TTC549 (cell line): ENCODE data around the gene SYT6.

ENCODE experiments used
- FAIRE-seq: peaks from 2 replicates; lab custom pipeline; 2012; peaks lifted over from hg19 to GRCh38; lab: Jason Lieb, UNC

The SYT6 gene

GRCh38 chr1:114153261-114154145 lies at the start of gene SYT6:
SYT6 (minus strand) TSS chr1:114153869; CDS start chr1:114153772, 97 bp downstream.
- FAIRE-seq, result no peak

- FAIRE-seq, result no peak
These were observed 47.8 kb upstream of the SYT6 start for GRCh38 chr1:114201486-114201885.

- FAIRE-seq, result no peak
These were observed 45.4 kb upstream of the SYT6 start for GRCh38 chr1:114199017-114199594.

- FAIRE-seq, result no peak
These were observed 43.6 kb upstream of the SYT6 start for GRCh38 chr1:114196992-114197907.

- FAIRE-seq, result no peak
These were observed 42.1 kb upstream of the SYT6 start for GRCh38 chr1:114195819-114196218.

- no peak for FAIRE-seq
These were observed 38.7 kb upstream of the SYT6 start for GRCh38 chr1:114192328-114192727.

GRCh38 chr1:114189398-114189797 lies 35.7 kb upstream of the SYT6 start:
- no peak for FAIRE-seq

GRCh38 chr1:114181356-114181755 lies 27.7 kb upstream of the SYT6 start:
- FAIRE-seq, result no peak

- no peak for FAIRE-seq
These were observed 27.1 kb upstream of the SYT6 start for GRCh38 chr1:114180742-114181141.

- FAIRE-seq, result no peak
These were observed 25.3 kb upstream of the SYT6 start for GRCh38 chr1:114178936-114179335.

GRCh38 chr1:114177282-114177681 lies 23.6 kb upstream of the SYT6 start:
- FAIRE-seq, result no peak

GRCh38 chr1:114176366-114176765 lies 22.7 kb upstream of the SYT6 start:
- FAIRE-seq, result no peak

GRCh38 chr1:114173680-114174079 lies 20.0 kb upstream of the SYT6 start:
- no peak for FAIRE-seq

- no peak for FAIRE-seq
These were observed 15.8 kb upstream of the SYT6 start for GRCh38 chr1:114169509-114169908.

- FAIRE-seq, result no peak
These were observed 13.6 kb upstream of the SYT6 start for GRCh38 chr1:114167226-114167625.

- no peak for FAIRE-seq
These were observed 11.3 kb upstream of the SYT6 start for GRCh38 chr1:114164840-114165543.

- no peak for FAIRE-seq
These were observed 6.3 kb upstream of the SYT6 start for GRCh38 chr1:114159941-114160340.

- no peak for FAIRE-seq
These were observed 3.6 kb upstream of the SYT6 start for GRCh38 chr1:114157275-114157660.

GRCh38 chr1:114156538-114157274 lies 3.0 kb upstream of the SYT6 start:
- no peak for FAIRE-seq

GRCh38 chr1:114155706-114156105 lies 2.0 kb upstream of the SYT6 start:
- FAIRE-seq, result no peak

GRCh38 chr1:114154963-114155322 lies 1.3 kb upstream of the SYT6 start:
- no peak for FAIRE-seq
